Chondrocyte (in vitro differentiated cells): ENCODE measurements around the gene SCGB1A1. TPM values are rescaled to one million over a fixed set of nuclear protein-coding genes. Genes with fewer than 3 reads are reported as not detected.
A peak's percentile ranks its signal among the peaks of the same experiment; 100 is the strongest.
"Not testable (repeated sequence)": the region's sequence is repeated elsewhere in the genome, so short reads cannot be mapped to it uniquely, and the experiment has no call there.

ENCODE experiments used
- DNase-seq: peaks from one replicate; pipeline ENCODE4 v3.0.0; 2021; ENCODE audit warnings: mixed read lengths, low spot score
- H3K27ac Mint-ChIP-seq: one replicate; pipeline ENCODE4 v1.8.0; 2021; ENCODE audit warnings: mild to moderate bottlenecking, moderate library complexity, mixed read lengths; ENCODE audit not compliant: unreplicated experiment
- H3K27me3 Mint-ChIP-seq: 2 replicates; pipeline ENCODE4 v1.8.0; 2021; ENCODE audit warnings: low read depth, mixed read lengths
- H3K36me3 Mint-ChIP-seq: 2 replicates; pipeline ENCODE4 v1.8.0; 2021; ENCODE audit warnings: low read depth, mixed read lengths
- H3K4me1 Mint-ChIP-seq: 2 replicates; pipeline ENCODE4 v1.8.0; 2021; ENCODE audit warnings: low read depth, mild to moderate bottlenecking, mixed read lengths
- H3K4me3 Mint-ChIP-seq: one replicate; pipeline ENCODE4 v1.8.0; 2021; ENCODE audit warnings: mild to moderate bottlenecking, moderate library complexity, mixed read lengths; ENCODE audit not compliant: unreplicated experiment
- H3K9me3 Mint-ChIP-seq: 2 replicates; pipeline ENCODE4 v1.8.0; 2021; ENCODE audit warnings: low read depth, mixed read lengths
- CTCF ChIP-seq: fragments of 200-600 bp; sonication (generic); IDR thresholded peaks from 2 replicates; pipeline ENCODE4 v1.5.0; 2021; ENCODE audit warnings: antibody characterized with exemption, mild to moderate bottlenecking, moderate library complexity
- total RNA-seq: library from RNA; stranded (reverse); gene quantifications from 3 replicates; pipeline ENCODE4 v1.2.1, GENCODE V29; 2021

SCGB1A1 gene
- total RNA-seq, 1 donor from 2014 or later: not detected

- TF ChIP-seq CTCF: peak; percentile 84
- not testable (repeated sequence) for H3K36me3 Mint-ChIP-seq, H3K4me3 Mint-ChIP-seq, DNase-seq, H3K9me3 Mint-ChIP-seq, H3K27me3 Mint-ChIP-seq, H3K27ac Mint-ChIP-seq
- peaks cover 12% of the 10 kb centered on the region for H3K4me1 Mint-ChIP-seq
Observed at GRCh38 chr11:62378459-62379063, 40.3 kb upstream of the SCGB1A1 start.

GRCh38 chr11:62379586-62379985 is 39.2 kb upstream of the SCGB1A1 start:
- not testable (repeated sequence) for H3K27me3 Mint-ChIP-seq, H3K4me3 Mint-ChIP-seq, H3K27ac Mint-ChIP-seq, DNase-seq, H3K9me3 Mint-ChIP-seq, H3K36me3 Mint-ChIP-seq
- H3K4me1 Mint-ChIP-seq: peaks cover 12% of the 10 kb centered on the region

- not testable (repeated sequence) for H3K36me3 Mint-ChIP-seq, H3K27ac Mint-ChIP-seq, DNase-seq, H3K9me3 Mint-ChIP-seq, H3K27me3 Mint-ChIP-seq
- peaks cover 12% of the 10 kb centered on the region for H3K4me1 Mint-ChIP-seq
- peak overlapping the region; percentile 37 for H3K4me3 Mint-ChIP-seq
- peak; percentile 91 for TF ChIP-seq CTCF
Observed at GRCh38 chr11:62380821-62381245, 38.0 kb upstream of the SCGB1A1 start.

GRCh38 chr11:62383822-62384221 is 35.0 kb upstream of the SCGB1A1 start:
- peaks cover 9% of the 10 kb centered on the region for H3K4me1 Mint-ChIP-seq

GRCh38 chr11:62386083-62386482 is 32.8 kb upstream of the SCGB1A1 start:
- not testable (repeated sequence) for H3K27ac Mint-ChIP-seq, H3K36me3 Mint-ChIP-seq, H3K4me3 Mint-ChIP-seq, H3K27me3 Mint-ChIP-seq, H3K4me1 Mint-ChIP-seq, DNase-seq, H3K9me3 Mint-ChIP-seq

More at GRCh38 chr11:62383822-62384221, 35.0 kb upstream of the SCGB1A1 start:
- DNase-seq: no peak
- Mint-ChIP-seq H3K9me3 (no peaks in the 10 kb centered on the region), H3K27ac (no peak overlapping the region), H3K4me3 (no peak overlapping the region), H3K36me3 (no peaks in the 10 kb centered on the region), H3K27me3 (no peaks in the 10 kb centered on the region)
- no peak for TF ChIP-seq CTCF

- H3K9me3 Mint-ChIP-seq: no peaks in the 10 kb centered on the region
- DNase-seq: no peak
- no peak overlapping the region for H3K27ac Mint-ChIP-seq
- no peaks in the 10 kb centered on the region for H3K4me1 Mint-ChIP-seq
- H3K4me3 Mint-ChIP-seq: no peak overlapping the region
- no peak for TF ChIP-seq CTCF
- H3K27me3 Mint-ChIP-seq: no peaks in the 10 kb centered on the region
- H3K36me3 Mint-ChIP-seq: no peaks in the 10 kb centered on the region
Observed at GRCh38 chr11:62387381-62387780, 31.5 kb upstream of the SCGB1A1 start.
